Nephron progenitor cell (in vitro differentiated cells): ENCODE measurements around the gene MACROD2.

Experiments used
- DNase-seq: peaks from one replicate; pipeline ENCODE4 v3.0.0; 2021
- H3K27ac Mint-ChIP-seq: 2 replicates; pipeline ENCODE4 v1.8.0; 2021; ENCODE audit warnings: mild to moderate bottlenecking, moderate library complexity, mixed read lengths
- H3K27me3 Mint-ChIP-seq: 2 replicates; pipeline ENCODE4 v1.8.0; 2021; ENCODE audit warnings: mild to moderate bottlenecking, low read depth, mixed read lengths; ENCODE audit not compliant: poor library complexity
- H3K36me3 Mint-ChIP-seq: 2 replicates; pipeline ENCODE4 v1.8.0; 2021; ENCODE audit warnings: low read depth, mixed read lengths
- H3K4me1 Mint-ChIP-seq: 2 replicates; pipeline ENCODE4 v1.8.0; 2021; ENCODE audit warnings: mixed read lengths
- H3K4me3 Mint-ChIP-seq: 2 replicates; pipeline ENCODE4 v1.8.0; 2021; ENCODE audit warnings: mild to moderate bottlenecking, moderate library complexity, mixed read lengths
- H3K9me3 Mint-ChIP-seq: 2 replicates; pipeline ENCODE4 v1.8.0; 2021; ENCODE audit warnings: mild to moderate bottlenecking, moderate library complexity, mixed read lengths
- CTCF ChIP-seq: fragments of 200-600 bp; sonication (generic); IDR thresholded peaks from 2 replicates; pipeline ENCODE4 v1.5.0; 2021; ENCODE audit warnings: antibody characterized with exemption

Gene MACROD2

GRCh38 chr20:14536738-14537137, 541.4 kb downstream of the MACROD2 start:
- Mint-ChIP-seq H3K27ac (no peak overlapping the region), H3K4me3 (no peak overlapping the region), H3K36me3 (no peaks in the 10 kb centered on the region), H3K27me3 (peaks cover 3% of the 10 kb centered on the region), H3K4me1 (no peaks in the 10 kb centered on the region), H3K9me3 (no peaks in the 10 kb centered on the region)
- no peak for DNase-seq
- TF ChIP-seq CTCF, result no peak

- Mint-ChIP-seq H3K27ac (no peak overlapping the region), H3K27me3 (peaks cover 3% of the 10 kb centered on the region), H3K4me1 (no peaks in the 10 kb centered on the region), H3K4me3 (no peak overlapping the region), H3K9me3 (no peaks in the 10 kb centered on the region), H3K36me3 (no peaks in the 10 kb centered on the region)
- no peak for DNase-seq
- no peak for TF ChIP-seq CTCF
Observed at GRCh38 chr20:14538433-14538832, 543.1 kb downstream of the MACROD2 start.

GRCh38 chr20:14543040-14543439, 547.7 kb downstream of the MACROD2 start:
- Mint-ChIP-seq H3K9me3 (no peaks in the 10 kb centered on the region), H3K27ac (no peak overlapping the region), H3K36me3 (no peaks in the 10 kb centered on the region), H3K27me3 (peaks cover 3% of the 10 kb centered on the region), H3K4me1 (no peaks in the 10 kb centered on the region), H3K4me3 (no peak overlapping the region)
- DNase-seq, result no peak
- TF ChIP-seq CTCF, result no peak

- TF ChIP-seq CTCF, result no peak
- Mint-ChIP-seq H3K36me3 (no peaks in the 10 kb centered on the region), H3K9me3 (no peaks in the 10 kb centered on the region), H3K4me3 (no peak overlapping the region), H3K4me1 (no peaks in the 10 kb centered on the region), H3K27ac (no peak overlapping the region), H3K27me3 (no peaks in the 10 kb centered on the region)
- DNase-seq, result no peak
Observed at GRCh38 chr20:14544688-14545087, 549.4 kb downstream of the MACROD2 start.

GRCh38 chr20:14550655-14551054, 555.3 kb downstream of the MACROD2 start:
- no peaks in the 10 kb centered on the region for H3K9me3 Mint-ChIP-seq
- TF ChIP-seq CTCF, result no peak
- no peak for DNase-seq
- no peak overlapping the region for H3K4me3 Mint-ChIP-seq
- no peaks in the 10 kb centered on the region for H3K27me3 Mint-ChIP-seq
- no peaks in the 10 kb centered on the region for H3K4me1 Mint-ChIP-seq
- no peak overlapping the region for H3K27ac Mint-ChIP-seq
- H3K36me3 Mint-ChIP-seq, result no peaks in the 10 kb centered on the region

GRCh38 chr20:14553774-14554534, 558.6 kb downstream of the MACROD2 start:
- Mint-ChIP-seq H3K4me3 (no peak overlapping the region), H3K27me3 (no peaks in the 10 kb centered on the region), H3K9me3 (no peaks in the 10 kb centered on the region), H3K36me3 (no peaks in the 10 kb centered on the region), H3K27ac (no peak overlapping the region), H3K4me1 (no peaks in the 10 kb centered on the region)
- no peak for DNase-seq
- no peak for TF ChIP-seq CTCF
